WTC11 (cell line): Measurements from ENCODE around the gene CAST. TPM values are rescaled to one million over a fixed set of nuclear protein-coding genes. Genes with fewer than 3 reads are reported as not detected.

Experiments
- ATAC-seq: fragments of 200-7000 bp; cut with Tn5 transposase; 2 replicates; pipeline ENCODE4 v1.10.0; 2021; ENCODE audit warnings: mild to moderate bottlenecking, moderate library complexity
- CTCF ChIA-PET: fragments of 300-600 bp; sonication (Branson Sonifier 250); formaldehyde crosslinking; loops from one replicate; lab custom pipeline; 2021; ENCODE audit warnings: antibody characterized with exemption; lab: Charles Lee
- POLR2A ChIA-PET: fragments of 350-600 bp; sonication (Branson Sonifier 250); formaldehyde crosslinking; loops from one replicate; lab custom pipeline; 2021; ENCODE audit warnings: antibody characterized with exemption; lab: Charles Lee
- DNase-seq: peaks from one replicate; pipeline ENCODE4 v3.0.0; 2021; ENCODE audit warnings: low spot score
- H3K27ac Mint-ChIP-seq: 2 replicates; pipeline ENCODE4 v1.8.0; 2021; ENCODE audit warnings: mixed read lengths
- H3K27me3 Mint-ChIP-seq: 2 replicates; pipeline ENCODE4 v1.8.0; 2021; ENCODE audit warnings: low read depth, mild to moderate bottlenecking, moderate library complexity, mixed read lengths
- H3K36me3 Mint-ChIP-seq: 2 replicates; pipeline ENCODE4 v1.8.0; 2021; ENCODE audit warnings: mixed read lengths
- H3K4me1 Mint-ChIP-seq: 2 replicates; pipeline ENCODE4 v1.8.0; 2022; ENCODE audit warnings: mixed read lengths
- H3K4me3 Mint-ChIP-seq: 2 replicates; pipeline ENCODE4 v1.8.0; 2021; ENCODE audit warnings: mild to moderate bottlenecking, moderate library complexity, mixed read lengths
- H3K9me3 Mint-ChIP-seq: 2 replicates; pipeline ENCODE4 v1.8.0; 2021; ENCODE audit warnings: mixed read lengths
- CBFB ChIP-seq: sonication (generic); formaldehyde crosslinking; IDR thresholded peaks from 2 replicates; pipeline ENCODE4 v1.8.1; 2022; ENCODE audit warnings: mild to moderate bottlenecking, low read depth, missing genetic modification reagents
- CDX4 ChIP-seq: fragments of 250-450 bp; sonication (Bioruptor Pico); IDR thresholded peaks from 2 replicates; pipeline ENCODE4 v1.9.0; 2021; ENCODE audit warnings: moderate library complexity, mild to moderate bottlenecking, inconsistent platforms, borderline replicate concordance
- CTCF ChIP-seq: fragments of 200-600 bp; IDR thresholded peaks from 2 replicates; pipeline ENCODE4 v1.8.0; 2022; ENCODE audit warnings: antibody characterized with exemption
- ESRRA ChIP-seq: sonication (generic); formaldehyde crosslinking; IDR thresholded peaks from 2 replicates; pipeline ENCODE4 v1.8.1; 2022; ENCODE audit warnings: mild to moderate bottlenecking, missing genetic modification reagents, borderline replicate concordance
- FOXP1 ChIP-seq: sonication (generic); formaldehyde crosslinking; IDR thresholded peaks from 2 replicates; pipeline ENCODE4 v1.8.0; 2022; ENCODE audit warnings: missing genetic modification reagents, mild to moderate bottlenecking, moderate library complexity, borderline replicate concordance
- IRF2 ChIP-seq: sonication (generic); formaldehyde crosslinking; IDR thresholded peaks from 2 replicates; pipeline ENCODE4 v1.8.0; 2022; ENCODE audit warnings: low read depth, missing genetic modification reagents, borderline replicate concordance
- JAZF1 ChIP-seq: fragments of 250-450 bp; sonication (Bioruptor Pico); IDR thresholded peaks from 2 replicates; pipeline ENCODE4 v1.9.0; 2021; ENCODE audit warnings: moderate library complexity, mild to moderate bottlenecking, inconsistent platforms
- JUN ChIP-seq: sonication (generic); formaldehyde crosslinking; IDR thresholded peaks from 2 replicates; pipeline ENCODE4 v1.8.0; 2023; ENCODE audit warnings: mild to moderate bottlenecking, missing genetic modification reagents
- NFE2L1 ChIP-seq: sonication (generic); formaldehyde crosslinking; IDR thresholded peaks from 2 replicates; pipeline ENCODE4 v1.8.1; 2023; ENCODE audit warnings: missing genetic modification reagents
- RORB ChIP-seq: fragments of 250-450 bp; sonication (Bioruptor Pico); IDR thresholded peaks from 2 replicates; pipeline ENCODE4 v1.9.0; 2021; ENCODE audit warnings: mild to moderate bottlenecking
- SOX15 ChIP-seq: fragments of 250-450 bp; sonication (Bioruptor Pico); IDR thresholded peaks from 2 replicates; pipeline ENCODE4 v1.9.0; 2021; ENCODE audit warnings: mild to moderate bottlenecking
- TCF7 ChIP-seq: sonication (generic); formaldehyde crosslinking; IDR thresholded peaks from 2 replicates; pipeline ENCODE4 v1.8.0; 2022; ENCODE audit warnings: mild to moderate bottlenecking, low read depth, missing genetic modification reagents, moderate library complexity
- USF2 ChIP-seq: sonication (generic); formaldehyde crosslinking; IDR thresholded peaks from 2 replicates; pipeline ENCODE4 v1.8.1; 2023; ENCODE audit warnings: mild to moderate bottlenecking, missing genetic modification reagents, moderate library complexity
- ZNF219 ChIP-seq: sonication (generic); formaldehyde crosslinking; IDR thresholded peaks from 2 replicates; pipeline ENCODE4 v1.8.0; 2023; ENCODE audit warnings: missing genetic modification reagents, mild to moderate bottlenecking, borderline replicate concordance
- ZNF232 ChIP-seq: sonication (generic); formaldehyde crosslinking; IDR thresholded peaks from 2 replicates; pipeline ENCODE4 v1.8.0; 2022; ENCODE audit warnings: mild to moderate bottlenecking, missing genetic modification reagents
- ZNF532 ChIP-seq: fragments of 250-450 bp; sonication (Bioruptor Pico); IDR thresholded peaks from 2 replicates; pipeline ENCODE4 v1.9.0; 2021; ENCODE audit warnings: mild to moderate bottlenecking, borderline replicate concordance
- total RNA-seq: library from RNA; stranded (reverse); gene quantifications from 3 replicates; pipeline ENCODE4 v1.2.3, GENCODE V29; 2021
- TF ChIP-seq, protein P1 (sequence below): sonication (generic); formaldehyde crosslinking; IDR thresholded peaks from 2 replicates; pipeline ENCODE4 v1.8.0; 2023; ENCODE audit warnings: missing genetic modification reagents, mild to moderate bottlenecking, borderline replicate concordance
- TF ChIP-seq, protein P2 (sequence below): sonication (generic); formaldehyde crosslinking; IDR thresholded peaks from 2 replicates; pipeline ENCODE4 v1.8.1; 2022; ENCODE audit warnings: mild to moderate bottlenecking, missing genetic modification reagents, moderate library complexity, borderline replicate concordance
- TF ChIP-seq, protein P3 (sequence below): sonication (generic); formaldehyde crosslinking; IDR thresholded peaks from 2 replicates; pipeline ENCODE4 v1.8.0; 2023; ENCODE audit warnings: missing genetic modification reagents

CAST gene
- total RNA-seq, 1 experiment from 2014 or later: 40.0 TPM

DNA sequence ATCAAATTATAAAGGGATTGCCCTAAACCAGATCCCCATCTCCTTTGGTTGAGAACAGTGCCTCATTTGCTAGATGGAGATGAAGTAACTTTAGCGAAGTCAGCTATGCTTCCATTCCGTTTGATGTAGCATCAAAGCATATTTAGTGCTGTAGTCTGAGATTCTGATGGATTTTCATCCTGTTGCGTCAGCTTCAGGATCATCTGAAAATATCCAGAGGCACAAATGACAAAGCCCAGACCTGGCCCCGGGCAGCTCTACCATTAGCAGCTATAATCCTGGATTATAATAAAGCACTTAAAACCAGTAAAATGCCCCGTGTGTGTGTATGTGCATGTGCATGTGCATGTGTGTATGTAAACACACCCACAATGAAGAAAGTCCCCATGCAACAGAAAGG lies 100.8 kb downstream of the CAST start:
- ATAC-seq: no peak
- no peak overlapping the region for H3K27ac Mint-ChIP-seq
- POLR2A ChIA-PET: no interaction called here
- H3K4me1 Mint-ChIP-seq: no peaks in the 10 kb centered on the region
- CTCF ChIA-PET: interaction anchor here (1.3 to 1.6 kb wide), 2 partner anchors 11 to 106 kb away, joined by 3 to 6 read pairs; no protein-coding TSS in a partner anchor
- no peak for TF ChIP-seq JUN (CRISPR knock-in tag)
- no peak for TF ChIP-seq NFE2L1
- TF ChIP-seq, protein P1, sequence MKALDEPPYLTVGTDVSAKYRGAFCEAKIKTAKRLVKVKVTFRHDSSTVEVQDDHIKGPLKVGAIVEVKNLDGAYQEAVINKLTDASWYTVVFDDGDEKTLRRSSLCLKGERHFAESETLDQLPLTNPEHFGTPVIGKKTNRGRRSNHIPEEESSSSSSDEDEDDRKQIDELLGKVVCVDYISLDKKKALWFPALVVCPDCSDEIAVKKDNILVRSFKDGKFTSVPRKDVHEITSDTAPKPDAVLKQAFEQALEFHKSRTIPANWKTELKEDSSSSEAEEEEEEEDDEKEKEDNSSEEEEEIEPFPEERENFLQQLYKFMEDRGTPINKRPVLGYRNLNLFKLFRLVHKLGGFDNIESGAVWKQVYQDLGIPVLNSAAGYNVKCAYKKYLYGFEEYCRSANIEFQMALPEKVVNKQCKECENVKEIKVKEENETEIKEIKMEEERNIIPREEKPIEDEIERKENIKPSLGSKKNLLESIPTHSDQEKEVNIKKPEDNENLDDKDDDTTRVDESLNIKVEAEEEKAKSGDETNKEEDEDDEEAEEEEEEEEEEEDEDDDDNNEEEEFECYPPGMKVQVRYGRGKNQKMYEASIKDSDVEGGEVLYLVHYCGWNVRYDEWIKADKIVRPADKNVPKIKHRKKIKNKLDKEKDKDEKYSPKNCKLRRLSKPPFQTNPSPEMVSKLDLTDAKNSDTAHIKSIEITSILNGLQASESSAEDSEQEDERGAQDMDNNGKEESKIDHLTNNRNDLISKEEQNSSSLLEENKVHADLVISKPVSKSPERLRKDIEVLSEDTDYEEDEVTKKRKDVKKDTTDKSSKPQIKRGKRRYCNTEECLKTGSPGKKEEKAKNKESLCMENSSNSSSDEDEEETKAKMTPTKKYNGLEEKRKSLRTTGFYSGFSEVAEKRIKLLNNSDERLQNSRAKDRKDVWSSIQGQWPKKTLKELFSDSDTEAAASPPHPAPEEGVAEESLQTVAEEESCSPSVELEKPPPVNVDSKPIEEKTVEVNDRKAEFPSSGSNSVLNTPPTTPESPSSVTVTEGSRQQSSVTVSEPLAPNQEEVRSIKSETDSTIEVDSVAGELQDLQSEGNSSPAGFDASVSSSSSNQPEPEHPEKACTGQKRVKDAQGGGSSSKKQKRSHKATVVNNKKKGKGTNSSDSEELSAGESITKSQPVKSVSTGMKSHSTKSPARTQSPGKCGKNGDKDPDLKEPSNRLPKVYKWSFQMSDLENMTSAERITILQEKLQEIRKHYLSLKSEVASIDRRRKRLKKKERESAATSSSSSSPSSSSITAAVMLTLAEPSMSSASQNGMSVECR (CRISPR knock-in tag): no peak
- no peak for TF ChIP-seq ESRRA (CRISPR knock-in tag)
- TF ChIP-seq SOX15 (CRISPR knock-in tag): no peak
- no peak for TF ChIP-seq FOXP1
- TF ChIP-seq JAZF1 (CRISPR knock-in tag): no peak
- TF ChIP-seq, protein P2, sequence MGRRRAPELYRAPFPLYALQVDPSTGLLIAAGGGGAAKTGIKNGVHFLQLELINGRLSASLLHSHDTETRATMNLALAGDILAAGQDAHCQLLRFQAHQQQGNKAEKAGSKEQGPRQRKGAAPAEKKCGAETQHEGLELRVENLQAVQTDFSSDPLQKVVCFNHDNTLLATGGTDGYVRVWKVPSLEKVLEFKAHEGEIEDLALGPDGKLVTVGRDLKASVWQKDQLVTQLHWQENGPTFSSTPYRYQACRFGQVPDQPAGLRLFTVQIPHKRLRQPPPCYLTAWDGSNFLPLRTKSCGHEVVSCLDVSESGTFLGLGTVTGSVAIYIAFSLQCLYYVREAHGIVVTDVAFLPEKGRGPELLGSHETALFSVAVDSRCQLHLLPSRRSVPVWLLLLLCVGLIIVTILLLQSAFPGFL (CRISPR knock-in tag): no peak
- TF ChIP-seq ZNF532 (CRISPR knock-in tag): no peak
- TF ChIP-seq IRF2 (CRISPR knock-in tag): no peak
- no peak for TF ChIP-seq CDX4 (CRISPR knock-in tag)
- TF ChIP-seq CBFB: no peak
- no peak for TF ChIP-seq ZNF219 (CRISPR knock-in tag)
- TF ChIP-seq TCF7: no peak
- H3K27me3 Mint-ChIP-seq: no peaks in the 10 kb centered on the region
- no peaks in the 10 kb centered on the region for H3K9me3 Mint-ChIP-seq
- H3K4me3 Mint-ChIP-seq: no peak overlapping the region
- DNase-seq: no peak
- H3K36me3 Mint-ChIP-seq: peaks cover 6% of the 10 kb centered on the region

- POLR2A ChIA-PET: no interaction called here
- Mint-ChIP-seq H3K27ac (no peak overlapping the region), H3K4me3 (no peak overlapping the region), H3K27me3 (no peaks in the 10 kb centered on the region), H3K4me1 (peaks cover 9% of the 10 kb centered on the region), H3K9me3 (no peaks in the 10 kb centered on the region), H3K36me3 (peaks cover 17% of the 10 kb centered on the region)
- DNase-seq (no peak), ATAC-seq (no peak)
- CTCF ChIA-PET: interaction anchor here (0.9 kb wide), 1 partner anchor 377 kb away, joined by 3 read pairs; the partner anchor contains the start of gene LIX1
- TF ChIP-seq ZNF232 (CRISPR knock-in tag) (no peak), CTCF (no peak), SOX15 (CRISPR knock-in tag) (no peak), USF2 (CRISPR knock-in tag) (no peak), RORB (no peak), NFE2L1 (no peak), ZNF219 (CRISPR knock-in tag) (no peak), ESRRA (CRISPR knock-in tag) (no peak), JUN (CRISPR knock-in tag) (no peak)
- TF ChIP-seq, protein P3, sequence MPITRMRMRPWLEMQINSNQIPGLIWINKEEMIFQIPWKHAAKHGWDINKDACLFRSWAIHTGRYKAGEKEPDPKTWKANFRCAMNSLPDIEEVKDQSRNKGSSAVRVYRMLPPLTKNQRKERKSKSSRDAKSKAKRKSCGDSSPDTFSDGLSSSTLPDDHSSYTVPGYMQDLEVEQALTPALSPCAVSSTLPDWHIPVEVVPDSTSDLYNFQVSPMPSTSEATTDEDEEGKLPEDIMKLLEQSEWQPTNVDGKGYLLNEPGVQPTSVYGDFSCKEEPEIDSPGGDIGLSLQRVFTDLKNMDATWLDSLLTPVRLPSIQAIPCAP: no peak
These were observed 102.9 kb downstream of the CAST start for GRCh38 chr5:96765043-96765442.
